K562 (cell line): Measurements from ENCODE around the gene KATNB1. TPM values are rescaled to one million over a fixed set of nuclear protein-coding genes. Genes with fewer than 3 reads are reported as not detected.

Source experiments
- ATF1 ChIP-seq, 2 experiments: fragments of 450-650 bp in 1 of 2; IDR thresholded peaks; 2 replicates each; pipeline ENCODE4 v1.6.1; 2016; ENCODE audit warnings: missing compliant biosample characterization in 1 of 2, missing genetic modification characterization in 1 of 2
- BRD4 ChIP-seq: fragments of 200-600 bp; sonication (generic); IDR thresholded peaks from 2 replicates; pipeline ENCODE4 v1.6.1; 2017; ENCODE audit warnings: inconsistent platforms
- C11orf30 ChIP-seq: fragments of 450-650 bp; IDR thresholded peaks from 2 replicates; pipeline ENCODE4 v1.6.1; 2016; ENCODE audit warnings: low read depth, mild to moderate bottlenecking
- CREM ChIP-seq: IDR thresholded peaks from 2 replicates; pipeline ENCODE4 v1.6.1; 2014; ENCODE audit warnings: antibody characterized with exemption, low read depth
- ELK3 ChIP-seq: fragments of 450-650 bp; formaldehyde crosslinking; IDR thresholded peaks from 2 replicates; pipeline ENCODE4 v1.4.0; 2020; ENCODE audit warnings: mild to moderate bottlenecking
- GATAD2A ChIP-seq: fragments of 450-650 bp; IDR thresholded peaks from 2 replicates; pipeline ENCODE4 v1.6.1; 2017
- HCFC1 ChIP-seq: IDR thresholded peaks from 2 replicates; pipeline ENCODE4 v1.6.1; 2012; ENCODE audit warnings: low read depth, low read length, improper control_type of control experiment
- HLTF ChIP-seq: fragments of 450-650 bp; IDR thresholded peaks from 2 replicates; pipeline ENCODE4 v1.6.1; 2016
- JUNB ChIP-seq: fragments of 450-650 bp; formaldehyde crosslinking; conservative IDR thresholded peaks from 2 replicates; pipeline ENCODE4 v1.4.0; 2020; ENCODE audit warnings: mild to moderate bottlenecking
- JUND ChIP-seq, 2 experiments: IDR thresholded peaks; 2 replicates in 1 of 2; 3 replicates in 1 of 2; pipeline ENCODE4 v1.6.1; 2011; ENCODE audit warnings: borderline replicate concordance in 2 of 2, low read depth in 2 of 2, low read length in 2 of 2, improper control_type of control experiment in 1 of 2, missing biosample characterization in 1 of 2, missing genetic modification characterization in 1 of 2, missing genetic modification reagents in 1 of 2
- KDM5B ChIP-seq: fragments of 200-600 bp; sonication (generic); IDR thresholded peaks from 2 replicates; pipeline ENCODE4 v1.6.1; 2012; ENCODE audit warnings: low read depth, mild to moderate bottlenecking, moderate library complexity, low read length, control low read depth, inconsistent platforms; ENCODE audit not compliant: insufficient replicate concordance
- MAFF ChIP-seq: IDR thresholded peaks from 2 replicates; pipeline ENCODE4 v1.6.1; 2012; ENCODE audit warnings: low read length, improper control_type of control experiment
- NFE2 ChIP-seq: IDR thresholded peaks from 2 replicates; pipeline ENCODE4 v1.6.1; 2014; ENCODE audit warnings: antibody characterized with exemption, low read depth
- RBFOX2 ChIP-seq: fragments of 200-400 bp; formaldehyde crosslinking; IDR thresholded peaks from 2 replicates; pipeline ENCODE4 v1.6.1; 2017; ENCODE audit warnings: low read depth, mild to moderate bottlenecking, low read length, moderate library complexity
- SMAD4 ChIP-seq: fragments of 250-450 bp; sonication (Bioruptor Pico); conservative IDR thresholded peaks from 2 replicates; pipeline ENCODE4 v1.8.0; 2021; ENCODE audit warnings: inconsistent platforms, mild to moderate bottlenecking, moderate library complexity
- SPI1 ChIP-seq: IDR thresholded peaks from 2 replicates; pipeline ENCODE4 v1.6.1; 2011; ENCODE audit warnings: low read depth, low read length, control low read depth, borderline replicate concordance
- TFAP4 ChIP-seq: sonication (generic); formaldehyde crosslinking; IDR thresholded peaks from 2 replicates; pipeline ENCODE4 v1.8.0; 2022; ENCODE audit warnings: missing genetic modification reagents, mild to moderate bottlenecking, moderate library complexity, borderline replicate concordance
- YY1 ChIP-seq, 3 experiments: IDR thresholded peaks; 2 replicates each; pipeline ENCODE4 v1.6.1; 2011; ENCODE audit warnings: low read length in 2 of 3, mild to moderate bottlenecking in 2 of 3, moderate library complexity in 2 of 3, borderline replicate concordance in 1 of 3, control low read depth in 1 of 3, low read depth in 1 of 3; ENCODE audit not compliant: insufficient read depth in 3 of 3, insufficient replicate concordance in 2 of 3, control insufficient read depth in 1 of 3, insufficient read length in 1 of 3; ENCODE audit errors: extremely low read depth in 1 of 3
- ZBTB7A ChIP-seq: IDR thresholded peaks from 2 replicates; pipeline ENCODE4 v1.6.1; 2011; ENCODE audit warnings: low read depth, mild to moderate bottlenecking, low read length, moderate library complexity, borderline replicate concordance; ENCODE audit not compliant: control insufficient read depth
- ZKSCAN1 ChIP-seq: fragments of 150-350 bp; IDR thresholded peaks from 2 replicates; pipeline ENCODE4 v1.6.1; 2016; ENCODE audit warnings: low read depth, low read length
- ZNF589 ChIP-seq: fragments of 200-800 bp; sonication (Bioruptor generic); IDR thresholded peaks from 2 replicates; pipeline ENCODE4 v1.6.1; 2016; ENCODE audit warnings: low read depth, missing genetic modification characterization, missing compliant biosample characterization
- polyA plus RNA-seq, 8 experiments: library from polyadenylated mRNA; depleted of rRNA in 4 of 8; stranded (reverse) in 5 of 8; unstranded in 3 of 8; fragments of >200 nt; fragmentation: Nextera tagmentation in 2 of 8; fragmentation: Illumina TruSeq in 1 of 8; extraction: Ambion mirVana in 2 of 8; extraction: Trizol in 1 of 8; gene quantifications; 2 replicates each; pipeline versions ENCODE4 v1.2.1 to v1.2.3, GENCODE V29; 2011 to 2014; ENCODE audit warnings: inconsistent platforms in 1 of 8, missing spikeins in 1 of 8
- total RNA-seq, 7 experiments: library from RNA; depleted of rRNA in 6 of 7; stranded (reverse); fragments of >200 nt in 6 of 7; fragmentation: Illumina TruSeq in 2 of 7; extraction: Trizol in 2 of 7; gene quantifications; 2 replicates each; pipeline versions ENCODE4 v1.2.1 to v1.2.3, GENCODE V29; 2011 to 2021; ENCODE audit warnings: low replicate concordance in 1 of 7
- TF ChIP-seq, protein P1 (sequence below), 2 experiments: IDR thresholded peaks; 2 replicates each; pipeline ENCODE4 v1.6.1; 2012; ENCODE audit warnings: improper control_type of control experiment in 2 of 2, low read depth in 2 of 2, low read length in 2 of 2, borderline replicate concordance in 1 of 2

Gene KATNB1
- total and polyA plus RNA-seq, 9 of the 15 experiments (the other 6 are each of a cell fraction or from before 2014, with no cell fraction given) = 1.2 to 52.6 (median 21.9) TPM

- TF ChIP-seq YY1 (IDR thresholded peaks at IDR 0.05; ENCODE audit: borderline replicate concordance in 1 of 3, control insufficient read depth in 1 of 3, extremely low read depth in 1 of 3, insufficient read depth in 3 of 3, insufficient read length in 1 of 3, insufficient replicate concordance in 2 of 3, low read depth in 1 of 3, low read length in 2 of 3) (peak in 1 of 3 experiments; percentile 58), ZBTB7A (peak; percentile 57), ZNF589 (peak; percentile 10; the same call in 1 of the 2 replicates), JUND (IDR thresholded peaks at IDR 0.05; ENCODE audit: borderline replicate concordance, low read depth, low read length) (0 out of 2 replicates have a peak, but pooled peaks have one; percentile 29), JUND (tag; IDR thresholded peaks at IDR 0.05; ENCODE audit: borderline replicate concordance, low read depth, low read length) (no peak; the same call in 2 of the 3 replicates), GATAD2A (no peak), HLTF (no peak), NFE2 (peak; percentile 74), RBFOX2 (peak; percentile 34; the same call in 1 of the 2 replicates), SPI1 (peak; percentile 45; the same call in 1 of the 2 replicates), ATF1 (CRISPR knock-in tag; IDR thresholded peaks at IDR 0.05) (no peak), ATF1 (tag; IDR thresholded peaks at IDR 0.05) (0 out of 2 replicates have a peak, but pooled peaks have one; percentile 7), C11orf30 (peak; percentile 37; the same call in 1 of the 2 replicates), JUNB (CRISPR knock-in tag) (no peak), BRD4 (peak; percentile 29; the same call in 1 of the 2 replicates), MAFF (peak; percentile 11; the same call in 1 of the 2 replicates), ZKSCAN1 (0 out of 2 replicates have a peak, but pooled peaks have one; percentile 7), CREM (0 out of 2 replicates have a peak, but pooled peaks have one; percentile 16), KDM5B (peak; percentile 35), SMAD4 (CRISPR knock-in tag) (0 out of 2 replicates have a peak, but pooled peaks have one; percentile 15), HCFC1 (no peak), TFAP4 (CRISPR knock-in tag) (peak; percentile 37), ELK3 (CRISPR knock-in tag) (no peak)
- TF ChIP-seq, protein P1, sequence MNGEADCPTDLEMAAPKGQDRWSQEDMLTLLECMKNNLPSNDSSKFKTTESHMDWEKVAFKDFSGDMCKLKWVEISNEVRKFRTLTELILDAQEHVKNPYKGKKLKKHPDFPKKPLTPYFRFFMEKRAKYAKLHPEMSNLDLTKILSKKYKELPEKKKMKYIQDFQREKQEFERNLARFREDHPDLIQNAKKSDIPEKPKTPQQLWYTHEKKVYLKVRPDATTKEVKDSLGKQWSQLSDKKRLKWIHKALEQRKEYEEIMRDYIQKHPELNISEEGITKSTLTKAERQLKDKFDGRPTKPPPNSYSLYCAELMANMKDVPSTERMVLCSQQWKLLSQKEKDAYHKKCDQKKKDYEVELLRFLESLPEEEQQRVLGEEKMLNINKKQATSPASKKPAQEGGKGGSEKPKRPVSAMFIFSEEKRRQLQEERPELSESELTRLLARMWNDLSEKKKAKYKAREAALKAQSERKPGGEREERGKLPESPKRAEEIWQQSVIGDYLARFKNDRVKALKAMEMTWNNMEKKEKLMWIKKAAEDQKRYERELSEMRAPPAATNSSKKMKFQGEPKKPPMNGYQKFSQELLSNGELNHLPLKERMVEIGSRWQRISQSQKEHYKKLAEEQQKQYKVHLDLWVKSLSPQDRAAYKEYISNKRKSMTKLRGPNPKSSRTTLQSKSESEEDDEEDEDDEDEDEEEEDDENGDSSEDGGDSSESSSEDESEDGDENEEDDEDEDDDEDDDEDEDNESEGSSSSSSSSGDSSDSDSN (IDR thresholded peaks at IDR 0.05; ENCODE audit: borderline replicate concordance in 1 of 2, low read depth in 2 of 2, low read length in 2 of 2) = peak in 1 of 2 experiments; percentile 80; a peak in 1 of 4 replicates
Measured at GRCh38 chr16:57803134-57803990, 67.8 kb downstream of the KATNB1 start (continued).
